HL-60 (cell line): Measurements from ENCODE around the gene RSAD1.

Experiments
- CTCF ChIP-seq: IDR thresholded peaks from one replicate; pipeline ENCODE4 v1.5.1; 2011; ENCODE audit warnings: low read length, control low read depth, inconsistent platforms; ENCODE audit not compliant: insufficient read depth
- GABPA ChIP-seq: IDR thresholded peaks from 2 replicates; pipeline ENCODE4 v1.6.1; 2012; ENCODE audit warnings: low read depth
- POLR2AphosphoS5 ChIP-seq: IDR thresholded peaks from 2 replicates; pipeline ENCODE4 v1.6.1; 2012; ENCODE audit warnings: low read depth
- TF ChIP-seq, protein P1 (sequence below): IDR thresholded peaks from 2 replicates; pipeline ENCODE4 v1.6.1; 2012; ENCODE audit warnings: low read depth; ENCODE audit not compliant: insufficient replicate concordance

DNA sequence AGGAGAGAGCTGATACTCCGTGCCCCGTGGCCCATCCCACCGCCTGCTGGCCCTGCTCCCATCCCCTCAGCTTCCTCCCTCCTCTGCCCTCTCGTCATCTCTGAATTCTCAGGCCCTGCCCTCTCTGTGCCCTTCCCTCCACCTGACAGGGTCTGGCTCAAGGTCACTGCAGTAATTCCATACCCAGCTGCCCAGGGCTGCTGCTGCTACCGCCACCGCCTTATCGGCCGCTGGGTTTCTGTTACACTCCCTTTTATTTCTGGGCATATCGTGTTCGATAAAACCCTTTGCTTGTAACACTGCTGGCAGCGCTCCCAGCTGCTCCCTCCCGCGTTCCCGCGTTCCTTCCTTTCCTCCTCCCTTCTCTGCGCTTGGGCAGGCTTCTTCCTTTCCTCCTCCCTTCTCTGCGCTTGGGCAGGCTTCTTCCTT, 55.1 kb downstream of the RSAD1 start:
- TF ChIP-seq, protein P1, sequence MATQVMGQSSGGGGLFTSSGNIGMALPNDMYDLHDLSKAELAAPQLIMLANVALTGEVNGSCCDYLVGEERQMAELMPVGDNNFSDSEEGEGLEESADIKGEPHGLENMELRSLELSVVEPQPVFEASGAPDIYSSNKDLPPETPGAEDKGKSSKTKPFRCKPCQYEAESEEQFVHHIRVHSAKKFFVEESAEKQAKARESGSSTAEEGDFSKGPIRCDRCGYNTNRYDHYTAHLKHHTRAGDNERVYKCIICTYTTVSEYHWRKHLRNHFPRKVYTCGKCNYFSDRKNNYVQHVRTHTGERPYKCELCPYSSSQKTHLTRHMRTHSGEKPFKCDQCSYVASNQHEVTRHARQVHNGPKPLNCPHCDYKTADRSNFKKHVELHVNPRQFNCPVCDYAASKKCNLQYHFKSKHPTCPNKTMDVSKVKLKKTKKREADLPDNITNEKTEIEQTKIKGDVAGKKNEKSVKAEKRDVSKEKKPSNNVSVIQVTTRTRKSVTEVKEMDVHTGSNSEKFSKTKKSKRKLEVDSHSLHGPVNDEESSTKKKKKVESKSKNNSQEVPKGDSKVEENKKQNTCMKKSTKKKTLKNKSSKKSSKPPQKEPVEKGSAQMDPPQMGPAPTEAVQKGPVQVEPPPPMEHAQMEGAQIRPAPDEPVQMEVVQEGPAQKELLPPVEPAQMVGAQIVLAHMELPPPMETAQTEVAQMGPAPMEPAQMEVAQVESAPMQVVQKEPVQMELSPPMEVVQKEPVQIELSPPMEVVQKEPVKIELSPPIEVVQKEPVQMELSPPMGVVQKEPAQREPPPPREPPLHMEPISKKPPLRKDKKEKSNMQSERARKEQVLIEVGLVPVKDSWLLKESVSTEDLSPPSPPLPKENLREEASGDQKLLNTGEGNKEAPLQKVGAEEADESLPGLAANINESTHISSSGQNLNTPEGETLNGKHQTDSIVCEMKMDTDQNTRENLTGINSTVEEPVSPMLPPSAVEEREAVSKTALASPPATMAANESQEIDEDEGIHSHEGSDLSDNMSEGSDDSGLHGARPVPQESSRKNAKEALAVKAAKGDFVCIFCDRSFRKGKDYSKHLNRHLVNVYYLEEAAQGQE: no peak
- no peak for TF ChIP-seq CTCF
- no peak for TF ChIP-seq POLR2AphosphoS5
- TF ChIP-seq GABPA: no peak
